GM19397 (cell line): ENCODE measurements around the gene RPL10A.

Experiments
- ATAC-seq: cut with Tn5 transposase; IDR thresholded peaks from one replicate; pipeline ENCODE4 v1.9.1; 2021; ENCODE audit warnings: mild to moderate bottlenecking, moderate library complexity; ENCODE audit not compliant: unreplicated experiment

RPL10A gene

DNA sequence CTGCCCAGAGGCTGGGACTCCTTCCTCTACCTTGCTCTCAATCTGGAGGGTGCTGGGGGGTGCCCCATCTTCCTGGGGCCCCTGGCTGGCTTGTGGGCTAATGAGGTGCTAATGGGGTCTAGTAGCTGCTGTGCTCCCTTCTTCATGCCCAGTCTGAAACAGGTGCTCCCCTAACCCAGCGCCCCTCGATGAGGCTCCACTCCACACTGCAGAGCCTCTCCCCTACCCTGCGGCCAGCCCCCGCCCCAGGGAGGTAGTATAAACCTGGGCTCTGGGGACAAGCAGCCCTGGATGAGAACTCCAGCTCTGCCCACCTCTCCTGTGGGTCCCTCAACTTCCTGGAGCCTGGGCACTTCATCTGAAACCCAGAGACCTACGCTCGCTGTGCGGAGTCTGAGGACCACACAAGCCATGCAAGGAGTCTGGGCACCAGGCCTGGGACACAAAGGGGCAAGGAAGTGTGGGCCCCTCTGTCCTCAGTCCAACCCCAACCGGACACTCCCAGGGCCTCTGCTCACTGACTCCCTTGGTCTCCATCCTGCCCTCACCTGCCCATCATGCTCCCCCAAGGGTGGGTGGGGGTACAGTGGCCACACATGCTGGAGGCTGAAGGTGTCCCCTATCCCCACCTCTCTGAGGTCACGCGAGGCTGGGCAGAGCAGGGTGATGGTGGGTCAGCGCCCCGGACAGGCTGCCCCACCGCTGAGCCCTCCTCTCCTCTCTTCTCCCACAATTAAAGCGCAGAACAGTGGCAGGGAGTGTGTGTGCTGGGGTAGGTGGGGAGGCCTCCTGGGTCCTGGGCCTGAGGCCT, 6.1 kb downstream of the RPL10A start:
- ATAC-seq: no peak

DNA sequence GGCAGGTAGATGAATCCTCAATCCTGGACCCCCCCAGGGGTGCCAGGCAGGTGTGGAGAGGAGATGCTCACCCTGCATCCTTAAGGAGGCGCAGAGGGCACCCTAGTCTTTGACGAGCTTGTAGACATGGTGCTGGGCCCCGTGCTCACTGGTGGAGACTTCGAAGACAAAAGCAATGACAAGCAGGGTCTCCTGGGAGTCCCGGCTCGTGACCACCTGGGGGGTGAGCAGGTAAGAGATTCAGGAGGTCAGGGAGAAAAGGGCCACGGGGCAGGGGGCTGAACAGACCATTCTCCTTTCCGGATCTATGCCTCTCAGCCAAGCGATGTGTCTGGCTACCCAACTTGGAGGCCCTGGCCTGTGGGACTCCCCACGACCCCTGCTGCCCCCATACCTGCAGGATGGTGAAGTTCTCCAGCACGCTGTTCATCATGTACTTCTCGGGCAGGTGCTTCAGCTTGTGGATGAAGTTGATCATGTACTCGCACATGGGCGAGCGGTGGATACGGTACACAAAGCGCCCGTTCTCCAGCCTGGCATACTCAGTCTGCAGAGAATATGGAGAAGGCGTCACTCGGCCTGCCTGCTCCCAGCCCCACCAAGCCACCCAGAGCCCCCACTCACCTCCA, 6.9 kb downstream of the RPL10A start:
- ATAC-seq: no peak

DNA sequence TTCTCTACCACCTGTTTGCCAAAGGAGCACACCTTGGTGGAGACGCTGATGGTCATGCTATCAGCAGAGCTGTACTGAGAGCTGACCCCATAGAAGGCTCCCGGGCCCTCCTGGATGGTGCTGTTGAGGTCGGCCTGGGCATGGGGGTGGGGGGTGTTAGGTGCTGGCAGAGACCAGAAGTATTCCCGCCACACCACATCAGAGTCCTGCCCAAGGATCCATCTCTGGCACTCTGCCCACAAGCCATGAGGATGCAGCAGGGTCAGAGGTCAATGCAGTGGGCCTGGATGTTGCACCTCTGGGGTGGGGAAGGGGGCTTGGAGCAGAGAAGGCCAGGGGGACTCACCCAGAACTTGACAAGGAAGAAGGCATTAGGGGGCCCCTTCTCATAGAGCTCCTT, 7.4 kb downstream of the RPL10A start:
- ATAC-seq: no peak

DNA sequence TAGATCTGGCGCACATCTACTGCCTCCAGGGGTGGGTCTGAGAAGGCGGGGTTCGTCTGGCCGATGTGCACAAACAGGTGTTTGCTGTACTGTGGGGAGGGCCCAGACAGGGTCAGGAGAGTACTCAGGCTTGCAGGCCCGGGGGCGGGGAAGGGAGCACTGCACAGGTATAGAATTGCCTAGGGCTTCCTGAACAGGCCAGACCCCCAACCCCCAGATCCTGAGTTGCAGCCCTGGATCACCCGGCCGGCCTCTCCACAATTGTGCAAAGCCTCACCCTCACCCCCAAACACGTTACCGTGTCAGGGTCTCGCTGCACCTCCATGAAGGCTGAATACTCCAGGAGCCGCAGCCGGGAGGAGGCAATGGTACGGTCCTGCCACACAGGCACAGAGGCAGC, 7.8 kb downstream of the RPL10A start:
- ATAC-seq: no peak

DNA sequence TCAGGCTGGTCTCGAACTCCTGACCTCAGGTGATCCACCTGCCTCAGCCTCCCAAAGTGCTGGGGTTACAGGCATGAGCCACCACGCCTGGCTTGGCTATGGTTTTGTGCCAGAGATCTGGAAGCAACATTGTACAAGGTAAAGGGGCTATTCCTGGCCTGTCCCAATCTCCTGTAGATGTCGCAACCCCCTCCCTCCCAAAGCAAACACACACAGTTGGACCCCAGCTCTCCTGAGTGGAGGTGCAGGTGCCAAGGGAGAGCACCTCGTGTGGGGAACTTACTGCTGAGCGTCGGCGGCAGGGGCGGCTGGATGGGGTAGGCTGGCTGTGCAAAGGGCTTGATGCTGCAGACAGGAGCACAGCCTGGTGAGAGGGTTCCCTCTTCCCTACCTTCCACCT, 8.8 kb downstream of the RPL10A start:
- no peak for ATAC-seq

DNA sequence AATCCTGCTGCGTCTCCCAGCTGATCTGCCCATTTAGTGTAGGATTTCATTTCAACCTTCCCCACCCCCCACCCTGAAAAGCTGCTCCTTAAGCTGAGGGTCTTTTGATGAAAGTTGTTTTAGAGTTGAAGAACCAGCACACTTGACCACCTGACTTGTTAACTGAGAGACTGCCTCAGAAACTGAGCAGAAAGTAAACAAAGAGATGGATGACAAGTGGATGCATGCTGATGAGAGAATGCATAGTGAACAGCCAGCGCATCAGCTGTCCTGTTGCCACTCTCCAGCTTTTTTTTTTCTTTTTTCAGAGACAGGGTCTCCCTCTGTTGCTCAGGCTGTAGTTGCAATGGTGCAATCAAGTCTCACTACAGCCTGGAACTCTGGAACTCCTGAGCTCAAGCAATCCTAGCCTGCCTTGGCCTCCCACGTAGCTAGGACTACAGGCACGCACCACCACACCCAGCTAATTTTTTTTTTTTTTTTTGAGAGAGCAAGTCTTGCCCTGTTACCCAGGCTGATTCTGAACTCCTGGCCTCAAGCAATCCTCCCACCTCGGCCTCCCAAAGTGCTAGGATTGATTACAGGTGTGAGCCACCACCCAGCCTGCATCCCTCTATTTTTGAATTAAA, 9.5 kb downstream of the RPL10A start:
- ATAC-seq: no peak

DNA sequence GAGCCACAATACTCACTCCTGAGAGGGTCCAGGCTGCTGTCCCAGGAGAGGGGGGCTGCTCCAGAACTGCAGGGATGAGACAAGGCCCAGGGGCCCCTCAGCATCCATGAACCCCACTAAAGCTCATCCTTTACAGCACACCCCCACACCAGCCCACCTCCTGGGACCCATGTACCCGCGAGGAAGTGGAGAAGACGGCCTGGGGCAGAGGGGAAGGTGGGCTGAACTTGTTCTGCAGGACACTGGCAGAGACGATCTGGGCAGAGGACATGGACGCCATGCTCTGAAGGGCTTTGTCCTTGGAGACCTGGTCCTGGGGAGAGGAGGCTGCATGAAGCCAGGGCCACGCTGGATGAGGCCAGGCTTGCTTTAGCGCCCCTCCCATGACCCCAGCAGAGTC, 10.1 kb downstream of the RPL10A start:
- no peak for ATAC-seq

DNA sequence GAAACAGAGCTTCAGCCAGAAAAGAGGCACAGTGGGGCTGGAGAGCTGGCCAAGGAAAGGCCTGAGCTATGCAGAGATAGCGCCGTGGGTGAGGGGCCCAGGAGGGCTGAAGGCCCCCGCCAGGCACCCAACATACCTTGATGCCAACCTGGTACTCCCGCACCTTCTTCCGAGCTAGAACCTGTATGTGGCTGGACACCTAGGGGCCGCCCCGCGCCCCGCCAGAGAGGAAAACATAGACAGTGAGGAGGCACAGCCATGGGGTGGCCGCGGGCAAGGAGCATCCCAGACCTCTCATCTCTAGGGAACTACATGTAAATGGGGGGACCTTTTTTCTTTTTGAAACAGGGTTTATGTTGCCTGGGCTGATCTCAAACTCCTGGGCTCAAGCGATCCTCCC, 12.0 kb downstream of the RPL10A start:
- no peak for ATAC-seq

DNA sequence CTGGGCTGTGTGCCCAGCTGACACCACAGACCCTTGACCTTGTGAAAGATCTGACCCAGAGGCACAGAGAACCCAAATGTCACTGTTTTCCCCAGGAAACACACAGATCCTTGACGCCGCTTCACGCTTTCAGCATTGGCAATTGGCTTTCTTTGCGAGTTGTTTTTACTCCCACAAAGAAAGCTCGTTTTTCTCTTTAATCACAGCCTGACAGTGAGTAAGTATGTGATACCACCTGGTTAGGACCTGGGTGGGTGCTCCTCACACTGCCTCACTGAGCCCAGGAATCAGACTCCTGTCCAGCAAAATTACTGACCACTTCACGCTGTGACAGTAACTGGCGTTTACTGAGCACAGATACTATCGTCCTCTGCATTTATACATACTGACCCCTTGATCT, 13.0 kb downstream of the RPL10A start:
- no peak for ATAC-seq

DNA sequence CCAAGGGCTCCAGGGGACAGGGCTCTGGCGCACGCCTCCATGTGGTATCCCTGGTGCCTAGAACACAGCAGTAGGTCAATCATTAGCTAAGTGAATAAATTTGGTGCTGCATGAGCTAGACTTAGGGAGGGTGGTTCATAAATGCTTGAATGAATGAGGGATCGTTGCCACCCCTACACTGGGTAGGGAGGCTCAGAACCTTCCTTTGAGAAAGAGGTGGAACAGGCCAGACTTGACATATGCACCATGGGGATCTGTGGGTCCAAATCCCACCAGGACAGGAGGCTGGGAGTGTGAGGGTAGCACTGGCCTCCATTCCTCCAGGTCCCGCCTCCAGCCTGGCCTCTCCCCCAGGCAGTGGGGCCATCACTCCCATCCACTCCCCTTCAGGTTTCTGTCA, 14.9 kb downstream of the RPL10A start:
- no peak for ATAC-seq

DNA sequence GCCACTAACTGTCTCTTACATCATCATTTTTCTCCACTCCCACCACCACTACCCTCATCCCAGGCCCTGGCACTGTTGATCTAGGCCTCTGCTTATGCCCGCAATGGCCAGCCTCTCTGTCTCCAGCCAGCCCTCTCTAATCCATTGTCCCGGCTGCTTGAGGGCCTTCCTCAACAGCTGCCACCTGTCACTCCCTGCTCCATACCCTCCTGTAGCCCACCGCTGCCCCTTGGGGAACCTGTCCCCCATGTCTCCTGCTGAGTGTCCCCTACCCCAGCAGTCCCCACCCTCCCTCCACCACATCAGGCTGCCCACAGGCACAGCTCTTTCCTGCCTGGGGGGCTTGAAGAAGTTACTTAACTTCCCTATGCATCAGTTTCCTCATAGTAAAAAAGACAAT, 15.3 kb downstream of the RPL10A start:
- ATAC-seq: no peak

DNA sequence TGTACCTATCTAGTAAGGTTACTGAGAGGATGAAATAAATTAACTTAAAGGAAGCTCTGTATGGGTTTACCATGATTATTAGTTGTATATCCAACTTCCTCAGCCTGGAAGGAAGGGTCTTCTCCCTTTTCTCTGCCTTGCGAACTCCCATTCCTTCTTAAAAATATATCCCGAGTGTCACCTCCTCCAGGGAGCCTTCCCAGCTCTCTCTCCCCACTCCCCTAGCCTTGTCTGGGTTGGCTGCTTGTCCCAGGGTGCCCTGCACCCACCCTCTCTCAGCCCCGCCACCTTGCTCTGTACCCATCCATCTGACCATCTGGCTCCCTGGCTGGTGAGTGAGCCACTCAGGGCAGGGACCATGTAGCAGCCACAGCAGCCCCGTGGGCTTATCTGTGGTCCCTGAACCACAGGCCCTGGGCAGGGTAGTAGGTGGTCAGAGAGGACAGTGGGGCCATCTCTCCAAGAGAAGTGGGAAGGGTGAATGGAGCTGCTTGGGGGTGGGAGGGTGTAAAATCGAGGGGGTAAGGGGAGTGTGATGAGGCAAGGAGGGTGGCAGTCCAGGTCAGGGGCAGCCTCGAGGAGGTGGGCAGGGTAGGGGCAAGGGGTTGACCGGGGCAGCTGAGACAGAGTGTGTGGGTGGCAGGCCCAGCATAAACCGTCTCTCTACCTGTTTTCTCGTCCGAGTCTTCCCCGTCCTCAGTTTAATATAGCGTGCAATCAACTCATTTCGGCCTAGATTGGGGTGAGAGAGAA, 15.9 kb downstream of the RPL10A start:
- no peak for ATAC-seq

DNA sequence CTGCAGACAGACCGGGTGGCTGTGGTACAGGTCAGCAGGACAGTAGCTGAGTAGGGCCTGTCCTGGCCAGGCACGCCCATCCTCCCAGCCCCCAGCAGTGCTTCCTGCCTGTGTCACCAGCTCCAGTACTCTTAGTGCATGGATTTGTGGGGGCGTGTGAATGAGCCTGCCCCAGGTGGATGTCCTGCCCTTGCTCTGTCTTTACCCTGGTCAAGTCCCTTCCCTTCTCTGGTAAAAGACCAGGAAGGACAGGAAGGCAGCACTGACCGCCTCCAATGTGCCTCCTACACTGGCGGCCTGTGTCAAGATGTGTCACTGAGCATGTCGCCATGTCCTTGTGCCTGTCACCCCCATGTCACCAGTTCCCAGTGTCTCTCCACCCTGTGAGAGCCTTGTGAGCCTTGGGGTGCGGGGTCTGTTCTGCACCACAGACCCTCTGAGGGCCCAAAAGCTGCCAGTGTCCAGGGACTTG, 16.8 kb downstream of the RPL10A start:
- ATAC-seq: no peak

DNA sequence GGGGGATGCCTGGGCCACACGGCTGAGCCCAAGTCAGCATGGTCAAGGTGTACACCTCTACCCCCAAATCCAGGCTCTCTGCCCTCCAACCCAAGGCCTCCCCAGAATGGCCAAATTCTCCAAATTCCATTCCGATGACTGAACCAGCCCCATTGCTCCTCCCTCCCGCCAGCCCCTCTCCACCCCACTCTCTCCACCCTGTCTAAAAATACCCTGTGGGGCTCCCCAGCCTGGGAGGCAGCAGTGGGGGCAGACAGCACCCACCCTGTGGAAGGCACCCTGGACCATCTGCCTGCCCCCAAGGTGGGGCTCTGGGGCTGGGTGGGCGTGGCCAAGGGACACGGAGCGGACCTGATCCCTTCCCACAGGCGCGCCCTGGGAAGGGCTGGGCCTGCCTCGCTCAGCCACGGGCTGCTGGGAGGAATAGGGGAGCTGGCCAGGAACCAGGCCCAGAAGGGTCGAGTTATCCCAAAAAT, 17.2 kb downstream of the RPL10A start:
- no peak for ATAC-seq

DNA sequence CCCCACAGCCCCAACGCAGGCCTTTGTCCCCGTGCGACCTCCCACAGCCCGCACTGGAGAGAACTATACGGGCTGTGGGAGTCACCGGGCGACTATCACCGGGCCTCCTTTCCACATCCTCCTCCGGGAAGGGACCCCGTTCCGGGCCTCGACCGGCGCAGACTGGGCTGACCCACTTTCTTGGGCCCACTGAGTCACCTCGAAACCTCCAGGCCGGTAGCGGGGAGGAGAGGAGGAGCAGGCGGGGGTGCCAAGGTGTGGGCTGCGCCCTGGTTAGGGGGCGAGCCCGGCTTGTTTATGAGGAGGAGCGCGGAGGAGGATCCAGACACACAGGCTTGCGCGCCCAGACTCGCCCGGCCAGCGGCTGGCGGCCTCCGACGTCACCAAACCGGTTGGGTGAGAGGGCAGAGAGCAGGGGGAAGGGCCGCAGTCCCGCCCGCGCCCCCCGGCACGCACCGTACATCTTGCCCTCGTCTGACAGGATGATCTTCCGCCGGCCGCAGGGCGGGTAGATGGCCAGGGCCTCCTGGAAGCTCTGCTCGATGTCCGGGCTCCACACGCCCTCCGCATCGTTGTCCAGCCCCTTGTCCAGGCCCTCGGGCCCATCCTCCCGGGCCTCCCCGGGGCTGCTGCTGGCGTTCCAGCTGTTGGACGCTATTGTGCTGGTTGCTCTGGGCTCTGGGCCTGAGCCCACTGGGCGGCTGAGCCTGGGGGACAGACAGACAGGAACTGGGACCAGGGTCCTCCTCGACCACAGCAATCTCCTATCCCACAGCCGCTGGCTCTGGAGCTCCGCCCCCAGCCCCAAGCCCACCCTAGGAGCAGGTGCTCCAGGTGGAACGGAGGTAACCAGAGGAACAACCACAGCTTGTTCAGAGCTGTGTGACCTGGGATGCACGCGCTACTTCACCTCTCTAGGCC, 18.1 kb downstream of the RPL10A start:
- no peak for ATAC-seq

DNA sequence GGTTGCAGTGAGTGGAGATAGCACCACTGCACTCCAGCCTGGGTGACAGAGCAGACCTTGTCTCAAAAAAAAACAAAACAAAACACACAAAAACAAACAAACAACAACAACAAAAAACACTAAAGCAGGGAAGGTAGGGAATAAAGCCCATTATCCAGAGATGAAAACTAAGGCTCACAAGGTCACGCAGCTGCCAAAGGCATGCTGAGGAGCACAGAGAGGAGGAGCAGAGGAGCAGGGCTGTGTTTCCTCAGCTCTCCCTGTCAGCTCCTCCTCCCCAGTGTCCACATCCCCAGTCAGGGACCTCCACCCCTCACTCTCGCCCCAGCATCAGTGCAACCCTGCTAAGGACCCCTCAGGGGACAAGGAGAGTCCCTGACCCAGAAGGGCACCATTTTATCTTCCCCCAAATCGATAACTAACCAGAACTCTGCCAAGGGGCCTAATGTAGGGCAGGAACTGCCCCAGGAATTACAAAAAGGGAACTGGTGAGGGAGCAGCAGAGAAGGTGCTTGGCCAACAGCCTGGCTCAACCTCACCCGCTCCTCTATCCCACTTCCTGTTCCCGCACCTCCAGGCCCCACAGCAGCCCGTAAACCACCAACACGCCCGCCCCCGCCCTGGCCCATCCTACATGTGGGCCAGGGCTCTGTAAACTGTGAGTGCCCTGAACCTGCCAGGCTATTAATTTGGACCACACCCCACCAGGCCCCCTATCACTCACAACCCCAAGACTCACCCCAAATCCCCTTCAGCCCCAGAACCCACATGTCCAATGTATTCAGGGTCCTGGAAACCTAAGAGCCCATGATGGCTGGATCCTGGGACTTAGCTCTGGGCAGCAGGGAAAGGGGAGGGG, 19.7 kb downstream of the RPL10A start:
- ATAC-seq: no peak

DNA sequence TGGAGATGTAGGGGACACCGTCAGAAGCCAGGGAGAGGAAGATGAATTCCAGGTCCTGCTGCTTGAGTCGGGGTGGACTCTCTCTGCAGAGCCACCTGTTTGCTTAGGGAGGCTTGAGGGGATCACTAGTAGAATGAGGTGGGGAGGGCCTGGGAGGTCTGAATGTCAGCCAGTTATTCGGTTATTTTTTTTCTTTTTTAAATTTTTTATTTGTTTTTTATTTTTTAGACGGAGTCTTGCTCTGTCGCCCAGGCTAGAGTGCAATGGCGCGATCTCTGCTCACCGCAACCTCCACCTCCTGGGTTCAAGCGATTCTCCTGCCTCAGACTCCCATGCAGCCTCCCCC, 20.3 kb downstream of the RPL10A start:
- no peak for ATAC-seq

DNA sequence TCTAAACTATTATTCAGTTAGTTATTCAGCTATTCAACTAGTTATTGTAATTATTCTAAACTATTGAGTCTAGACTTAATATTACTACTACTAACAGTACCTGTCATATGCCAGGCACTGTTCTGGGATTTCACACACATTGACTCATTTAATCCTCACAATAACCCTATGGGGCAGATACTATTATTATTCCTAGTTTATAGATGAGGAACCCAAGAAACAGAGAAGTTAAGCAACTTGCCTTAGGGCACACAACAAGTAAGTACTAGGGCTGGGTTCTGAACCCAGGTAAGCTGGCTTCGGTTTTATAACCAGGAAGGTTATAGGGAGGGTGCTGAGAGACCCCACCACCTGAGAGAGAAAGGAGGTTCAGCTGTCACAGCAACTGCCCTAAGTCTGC, 20.9 kb downstream of the RPL10A start:
- ATAC-seq: no peak

DNA sequence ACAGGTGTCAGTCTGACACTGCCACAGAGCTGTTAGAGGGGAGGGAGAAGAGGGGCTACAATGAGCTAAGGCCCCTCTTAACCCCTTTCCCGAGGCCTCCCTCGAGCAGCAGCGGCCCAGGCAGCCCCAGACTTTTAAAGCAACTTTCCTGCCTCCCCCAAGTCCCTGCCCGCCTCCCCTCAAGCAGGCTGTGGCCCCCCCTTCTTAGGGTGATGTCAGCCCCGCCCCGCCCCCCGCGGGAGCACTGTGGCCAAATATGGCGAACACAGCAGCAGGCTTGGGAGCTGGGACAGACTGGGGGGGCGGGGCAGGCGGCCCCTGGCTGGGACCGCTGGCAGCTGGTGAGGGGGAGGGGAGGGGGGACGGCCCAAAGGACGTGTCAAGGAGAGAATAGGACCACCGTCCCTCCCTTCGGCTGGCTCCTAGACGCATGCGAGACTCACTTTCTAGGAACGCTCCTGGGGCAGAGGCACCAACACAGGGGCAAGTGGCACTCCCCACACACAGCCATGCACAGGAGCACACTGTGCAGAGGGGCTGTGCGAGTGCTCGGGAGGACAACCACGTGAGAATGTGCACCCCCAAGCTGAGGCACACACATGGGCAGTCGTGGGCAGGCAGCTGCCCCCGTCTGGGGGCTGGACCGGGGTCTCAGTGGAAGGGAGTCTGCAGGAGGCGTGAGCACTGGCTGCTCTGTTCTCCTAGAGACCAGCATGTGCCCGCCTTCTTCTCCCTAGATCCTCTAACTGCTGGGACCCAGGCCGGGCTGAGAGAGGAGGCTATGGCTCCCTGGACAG, 22.0 kb downstream of the RPL10A start:
- no peak for ATAC-seq
